ENCODE measurements around the gene LYPLAL1. TPM values are rescaled to one million over a fixed set of nuclear protein-coding genes. Genes with fewer than 3 reads are reported as not detected.

The LYPLAL1 gene
- total RNA-seq, 1 donor from 2014 or later, result 16.0 TPM

DNA sequence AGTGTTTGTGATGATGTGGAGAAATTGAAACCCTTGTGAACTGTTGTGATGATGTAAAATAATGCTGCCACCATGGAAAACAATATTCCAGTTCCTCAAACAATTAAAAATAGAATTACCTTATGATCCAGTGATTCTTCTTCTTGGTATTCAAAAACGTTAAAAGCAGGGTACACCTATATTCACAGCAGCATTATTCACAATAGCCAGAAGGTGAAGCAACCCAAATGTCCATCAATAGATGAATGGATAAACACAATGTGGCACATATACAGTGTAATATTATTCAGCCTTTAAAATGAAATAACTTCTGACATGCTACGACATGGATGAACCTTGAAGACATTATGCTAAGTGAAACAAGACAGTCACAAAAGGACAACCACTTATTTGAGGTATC is 59.2 kb downstream of the LYPLAL1 start:
- no peaks in the 10 kb centered on the region for H3K9me3 Mint-ChIP-seq (ENCODE audit: unreplicated experiment)
- peaks cover 13% of the 10 kb centered on the region for H3K36me3 Mint-ChIP-seq (ENCODE audit: unreplicated experiment)
- TF ChIP-seq, protein P1, sequence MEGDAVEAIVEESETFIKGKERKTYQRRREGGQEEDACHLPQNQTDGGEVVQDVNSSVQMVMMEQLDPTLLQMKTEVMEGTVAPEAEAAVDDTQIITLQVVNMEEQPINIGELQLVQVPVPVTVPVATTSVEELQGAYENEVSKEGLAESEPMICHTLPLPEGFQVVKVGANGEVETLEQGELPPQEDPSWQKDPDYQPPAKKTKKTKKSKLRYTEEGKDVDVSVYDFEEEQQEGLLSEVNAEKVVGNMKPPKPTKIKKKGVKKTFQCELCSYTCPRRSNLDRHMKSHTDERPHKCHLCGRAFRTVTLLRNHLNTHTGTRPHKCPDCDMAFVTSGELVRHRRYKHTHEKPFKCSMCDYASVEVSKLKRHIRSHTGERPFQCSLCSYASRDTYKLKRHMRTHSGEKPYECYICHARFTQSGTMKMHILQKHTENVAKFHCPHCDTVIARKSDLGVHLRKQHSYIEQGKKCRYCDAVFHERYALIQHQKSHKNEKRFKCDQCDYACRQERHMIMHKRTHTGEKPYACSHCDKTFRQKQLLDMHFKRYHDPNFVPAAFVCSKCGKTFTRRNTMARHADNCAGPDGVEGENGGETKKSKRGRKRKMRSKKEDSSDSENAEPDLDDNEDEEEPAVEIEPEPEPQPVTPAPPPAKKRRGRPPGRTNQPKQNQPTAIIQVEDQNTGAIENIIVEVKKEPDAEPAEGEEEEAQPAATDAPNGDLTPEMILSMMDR (IDR thresholded peaks at IDR 0.05), result no peak
- H3K27ac Mint-ChIP-seq (ENCODE audit: unreplicated experiment), result no peak overlapping the region
- peaks cover 10% of the 10 kb centered on the region for H3K4me1 Mint-ChIP-seq (ENCODE audit: unreplicated experiment)
- no peak overlapping the region for H3K4me3 Mint-ChIP-seq (ENCODE audit: unreplicated experiment)
- DNase-seq (ENCODE audit: extremely low spot score, unreplicated experiment), result no peak
- H3K27me3 Mint-ChIP-seq (ENCODE audit: unreplicated experiment), result no peaks in the 10 kb centered on the region

- TF ChIP-seq, protein P1 (IDR thresholded peaks at IDR 0.05), result no peak
- Mint-ChIP-seq H3K27ac (ENCODE audit: unreplicated experiment) (no peak overlapping the region), H3K4me3 (ENCODE audit: unreplicated experiment) (no peak overlapping the region), H3K27me3 (ENCODE audit: unreplicated experiment) (no peaks in the 10 kb centered on the region), H3K9me3 (ENCODE audit: unreplicated experiment) (no peaks in the 10 kb centered on the region), H3K36me3 (ENCODE audit: unreplicated experiment) (peaks cover under 1% of the 10 kb centered on the region), H3K4me1 (ENCODE audit: unreplicated experiment) (peaks cover 10% of the 10 kb centered on the region)
- no peak for DNase-seq (ENCODE audit: extremely low spot score, unreplicated experiment)
Measured at GRCh38 chr1:219235903-219236481, 62.3 kb downstream of the LYPLAL1 start.

DNA sequence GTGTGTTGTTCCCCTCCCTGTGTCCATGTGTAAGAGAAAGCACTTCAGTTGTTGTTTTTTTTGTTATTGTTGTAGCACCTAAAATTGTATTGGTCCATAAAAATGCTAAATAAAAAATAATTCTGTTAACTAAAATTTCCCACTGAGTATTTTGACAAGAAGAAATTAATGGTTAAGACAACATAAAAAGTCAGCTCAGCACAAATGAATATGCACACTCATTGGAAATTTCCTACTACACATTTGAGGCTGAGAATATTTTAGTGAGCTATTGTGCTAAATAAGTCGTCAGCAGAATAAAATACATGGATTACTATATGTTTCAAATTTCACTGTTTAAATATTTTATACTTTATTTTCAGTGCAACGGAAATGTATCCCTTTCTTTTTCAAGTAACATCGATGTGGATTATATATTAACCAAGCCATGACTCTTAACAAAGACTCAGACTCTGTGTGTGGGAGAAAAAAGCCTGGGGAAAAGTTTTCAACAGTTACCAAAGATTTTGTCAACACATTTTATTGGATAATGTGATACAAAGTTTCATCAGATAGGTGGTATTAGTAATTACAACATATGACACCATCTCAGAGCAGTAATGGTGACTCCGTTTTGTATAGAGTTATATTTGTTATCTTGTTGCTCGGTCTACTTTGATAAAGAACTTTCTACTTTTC is 63.4 kb downstream of the LYPLAL1 start:
- Mint-ChIP-seq H3K36me3 (ENCODE audit: unreplicated experiment) (no peaks in the 10 kb centered on the region), H3K9me3 (ENCODE audit: unreplicated experiment) (no peaks in the 10 kb centered on the region)

DNA sequence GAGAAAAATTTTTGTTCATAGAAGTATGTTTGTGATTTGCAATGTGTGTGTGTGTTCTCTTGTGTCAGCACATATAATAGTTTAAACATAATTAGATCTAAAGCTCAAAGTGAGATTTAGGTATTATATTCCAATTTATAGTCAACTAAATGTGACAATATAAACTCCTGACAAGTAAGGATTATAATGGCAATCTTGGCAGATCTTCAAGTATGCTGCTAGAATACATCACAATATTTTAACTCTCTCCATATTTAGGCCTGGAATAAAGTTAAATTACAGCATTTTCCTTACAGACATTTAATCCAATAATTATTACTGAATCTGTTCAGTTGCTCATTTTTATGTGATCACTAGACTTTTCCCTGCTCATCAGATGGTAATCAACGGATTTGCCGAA is 65.8 kb downstream of the LYPLAL1 start:
- Mint-ChIP-seq H3K4me1 (ENCODE audit: unreplicated experiment) (peaks cover 10% of the 10 kb centered on the region), H3K27me3 (ENCODE audit: unreplicated experiment) (no peaks in the 10 kb centered on the region), H3K36me3 (ENCODE audit: unreplicated experiment) (no peaks in the 10 kb centered on the region), H3K27ac (ENCODE audit: unreplicated experiment) (no peak overlapping the region), H3K9me3 (ENCODE audit: unreplicated experiment) (no peaks in the 10 kb centered on the region), H3K4me3 (ENCODE audit: unreplicated experiment) (no peak overlapping the region)
- no peak for DNase-seq (ENCODE audit: extremely low spot score, unreplicated experiment)
- TF ChIP-seq, protein P1 (IDR thresholded peaks at IDR 0.05), result no peak

More for the DNA sequence above, 63.4 kb downstream of the LYPLAL1 start:
- DNase-seq (ENCODE audit: extremely low spot score, unreplicated experiment), result no peak
- TF ChIP-seq, protein P1 (IDR thresholded peaks at IDR 0.05), result no peak
- H3K4me3 Mint-ChIP-seq (ENCODE audit: unreplicated experiment), result no peak overlapping the region
- no peaks in the 10 kb centered on the region for H3K27me3 Mint-ChIP-seq (ENCODE audit: unreplicated experiment)
- H3K27ac Mint-ChIP-seq (ENCODE audit: unreplicated experiment), result peak overlapping the region; percentile 16
- peaks cover 10% of the 10 kb centered on the region for H3K4me1 Mint-ChIP-seq (ENCODE audit: unreplicated experiment)

DNA sequence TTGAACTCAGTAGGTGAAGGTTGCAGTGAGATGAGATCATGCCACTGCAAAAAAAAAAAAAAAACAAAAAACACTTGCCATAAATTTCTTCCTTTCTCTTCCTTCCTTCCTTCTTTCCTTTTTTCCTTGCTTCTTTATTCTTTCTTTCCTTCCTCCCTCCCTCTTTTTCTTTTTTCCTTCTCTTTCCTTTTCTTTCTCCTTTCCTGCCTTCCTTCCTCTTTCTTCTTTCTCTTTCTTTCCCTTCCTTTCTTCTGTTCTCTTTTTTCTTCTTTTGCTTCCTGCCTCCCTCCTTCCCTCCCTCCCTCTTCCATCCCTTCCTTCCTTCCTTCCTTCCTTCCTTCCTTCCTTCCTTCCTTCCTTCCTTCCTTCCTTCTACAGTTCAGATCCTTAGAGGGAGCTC is 71.2 kb downstream of the LYPLAL1 start:
- H3K27ac Mint-ChIP-seq (ENCODE audit: unreplicated experiment), result no peak overlapping the region
- no peaks in the 10 kb centered on the region for H3K9me3 Mint-ChIP-seq (ENCODE audit: unreplicated experiment)
- H3K36me3 Mint-ChIP-seq (ENCODE audit: unreplicated experiment), result no peaks in the 10 kb centered on the region

More for the DNA sequence above, 71.2 kb downstream of the LYPLAL1 start:
- no peak for DNase-seq (ENCODE audit: extremely low spot score, unreplicated experiment)
- H3K4me3 Mint-ChIP-seq (ENCODE audit: unreplicated experiment), result no peak overlapping the region
- H3K4me1 Mint-ChIP-seq (ENCODE audit: unreplicated experiment), result no peaks in the 10 kb centered on the region
- H3K27me3 Mint-ChIP-seq (ENCODE audit: unreplicated experiment), result no peaks in the 10 kb centered on the region
- TF ChIP-seq, protein P1 (IDR thresholded peaks at IDR 0.05), result no peak

Data from osteocyte (in vitro differentiated cells).